Activated CD4-positive, alpha-beta T cell treated with anti-CD3 and anti-CD28 coated beads, Interleukin-2, amount 10 ng/mL, durations not matched to agents 24 days and 14 days (primary cell): Measurements from ENCODE around the gene SLTM. TPM values are rescaled to one million over a fixed set of nuclear protein-coding genes. Genes with fewer than 3 reads are reported as not detected.
A peak's percentile ranks its signal among the peaks of the same experiment; 100 is the strongest.
"Not testable (repeated sequence)": the region's sequence is repeated elsewhere in the genome, so short reads cannot be mapped to it uniquely, and the experiment has no call there.

Experiments
- DNase-seq: peaks from one replicate; pipeline ENCODE4 v3.0.0; 2022
- H3K27ac Mint-ChIP-seq: one replicate; pipeline ENCODE4 v1.8.0; 2022; ENCODE audit warnings: mild to moderate bottlenecking, mixed read lengths
- H3K27me3 Mint-ChIP-seq: one replicate; pipeline ENCODE4 v1.8.0; 2022; ENCODE audit warnings: mixed read lengths
- H3K36me3 Mint-ChIP-seq: one replicate; pipeline ENCODE4 v1.8.0; 2022; ENCODE audit warnings: low read depth, mild to moderate bottlenecking, mixed read lengths
- H3K4me1 Mint-ChIP-seq: one replicate; pipeline ENCODE4 v1.8.0; 2021; ENCODE audit warnings: mixed read lengths
- H3K4me3 Mint-ChIP-seq: one replicate; pipeline ENCODE4 v1.8.0; 2022; ENCODE audit warnings: mild to moderate bottlenecking, moderate library complexity, mixed read lengths
- H3K9me3 Mint-ChIP-seq: one replicate; pipeline ENCODE4 v1.8.0; 2021; ENCODE audit warnings: mixed read lengths
- intact Hi-C: fragments of 100-400 bp; cut with micrococcal nuclease; formaldehyde crosslinking; loops from one replicate; pipeline ENCODE4 v1.15.1; 2023
- total RNA-seq: library from RNA; stranded (reverse); gene quantifications from 2 replicates; pipeline ENCODE4 v1.2.3, GENCODE V29; 2022

Gene SLTM
- total RNA-seq, 1 donor from 2014 or later, result 127 TPM

GRCh38 chr15:58951388-58952007 lies 18.0 kb upstream of the SLTM start:
- Mint-ChIP-seq H3K27me3 (peaks cover 8% of the 10 kb centered on the region), H3K36me3 (no peaks in the 10 kb centered on the region), H3K9me3 (no peaks in the 10 kb centered on the region), H3K4me1 (peaks cover 8% of the 10 kb centered on the region), H3K4me3 (no peak overlapping the region), H3K27ac (no peak overlapping the region)
- intact Hi-C loops, result loop anchor here (10.0 kb wide), 1 partner anchor 573 kb away; no protein-coding TSS in a partner anchor
- no peak for DNase-seq

- DNase-seq, result no peak
- H3K4me3 Mint-ChIP-seq, result no peak overlapping the region
- H3K36me3 Mint-ChIP-seq, result no peaks in the 10 kb centered on the region
- H3K27me3 Mint-ChIP-seq, result peaks cover 8% of the 10 kb centered on the region
- no peaks in the 10 kb centered on the region for H3K4me1 Mint-ChIP-seq
- intact Hi-C loops, result no loop called here
- H3K9me3 Mint-ChIP-seq, result no peaks in the 10 kb centered on the region
- H3K27ac Mint-ChIP-seq, result no peak overlapping the region
These were observed 13.7 kb upstream of the SLTM start for GRCh38 chr15:58947179-58947578.

- H3K9me3 Mint-ChIP-seq, DNase-seq, H3K27me3 Mint-ChIP-seq: not testable (repeated sequence)
- intact Hi-C loops, result loop anchor here (1.0 kb wide), 1 partner anchor 52 kb away; the partner anchor contains the start of gene RNF111
- Mint-ChIP-seq H3K4me3 (peak overlapping the region; percentile 98), H3K27ac (peak overlapping the region; percentile 100), H3K4me1 (peaks cover 21% of the 10 kb centered on the region), H3K36me3 (peaks cover 15% of the 10 kb centered on the region)
These were observed 1.5 kb upstream of the SLTM start for GRCh38 chr15:58934974-58935373.

GRCh38 chr15:58934521-58934920 lies 1.0 kb upstream of the SLTM start:
- Mint-ChIP-seq H3K4me1 (peaks cover 21% of the 10 kb centered on the region), H3K4me3 (peak overlapping the region; percentile 98), H3K9me3 (no peaks in the 10 kb centered on the region), H3K36me3 (peaks cover 15% of the 10 kb centered on the region), H3K27ac (peak overlapping the region; percentile 100), H3K27me3 (peaks cover 4% of the 10 kb centered on the region)
- intact Hi-C loops, result loop anchor here (1.0 kb wide), 1 partner anchor 53 kb away; the partner anchor contains the start of gene RNF111
- DNase-seq, result no peak

- H3K27ac Mint-ChIP-seq, result peak overlapping the region; percentile 100
- peaks cover 15% of the 10 kb centered on the region for H3K36me3 Mint-ChIP-seq
- intact Hi-C loops, result loop anchor here (1.0 kb wide), 1 partner anchor 53 kb away; the partner anchor contains the start of gene RNF111
- DNase-seq, result no peak
- H3K4me1 Mint-ChIP-seq, result peaks cover 21% of the 10 kb centered on the region
- peaks cover 3% of the 10 kb centered on the region for H3K27me3 Mint-ChIP-seq
- no peaks in the 10 kb centered on the region for H3K9me3 Mint-ChIP-seq
- peak overlapping the region; percentile 98 for H3K4me3 Mint-ChIP-seq
These were observed 602 bp upstream of the SLTM start for GRCh38 chr15:58934114-58934447.

GRCh38 chr15:58932710-58933280 lies 684 bp downstream of the SLTM start:
- Mint-ChIP-seq H3K4me1 (peaks cover 22% of the 10 kb centered on the region), H3K27ac (peak overlapping the region; percentile 96), H3K9me3 (no peaks in the 10 kb centered on the region), H3K36me3 (peaks cover 17% of the 10 kb centered on the region), H3K4me3 (peak overlapping the region; percentile 98), H3K27me3 (peaks cover 1% of the 10 kb centered on the region)
- intact Hi-C loops, result loop anchor here (1.0 to 2.0 kb wide), 6 partner anchors 46 to 600 kb away; partner anchors contain the start of genes CCNB2 and MINDY2
- no peak for DNase-seq

GRCh38 chr15:58931987-58932588 lies 1.4 kb downstream of the SLTM start:
- intact Hi-C loops, result loop anchor here (1.0 to 2.0 kb wide), 6 partner anchors 47 to 599 kb away; partner anchors contain the start of genes CCNB2 and MINDY2
- H3K27me3 Mint-ChIP-seq, result peaks cover 1% of the 10 kb centered on the region
- H3K36me3 Mint-ChIP-seq, result peaks cover 19% of the 10 kb centered on the region
- H3K27ac Mint-ChIP-seq, result peak overlapping the region; percentile 96
- DNase-seq, result peak; percentile 73
- H3K9me3 Mint-ChIP-seq, result no peaks in the 10 kb centered on the region
- peaks cover 20% of the 10 kb centered on the region for H3K4me1 Mint-ChIP-seq
- H3K4me3 Mint-ChIP-seq, result peak overlapping the region; percentile 92

GRCh38 chr15:58929891-58930416 lies 3.5 kb downstream of the SLTM start:
- H3K4me1 Mint-ChIP-seq, result peaks cover 28% of the 10 kb centered on the region
- intact Hi-C loops, result no loop called here
- H3K27me3 Mint-ChIP-seq, result peaks cover 1% of the 10 kb centered on the region
- no peak overlapping the region for H3K27ac Mint-ChIP-seq
- DNase-seq, result no peak
- no peak overlapping the region for H3K4me3 Mint-ChIP-seq
- H3K9me3 Mint-ChIP-seq, result no peaks in the 10 kb centered on the region
- H3K36me3 Mint-ChIP-seq, result peaks cover 27% of the 10 kb centered on the region

- peaks cover 26% of the 10 kb centered on the region for H3K36me3 Mint-ChIP-seq
- no peak for DNase-seq
These were observed 6.7 kb downstream of the SLTM start for GRCh38 chr15:58926823-58927222.

GRCh38 chr15:58924327-58924726 lies 9.2 kb downstream of the SLTM start:
- H3K36me3 Mint-ChIP-seq, result peaks cover 24% of the 10 kb centered on the region
- peaks cover 24% of the 10 kb centered on the region for H3K4me1 Mint-ChIP-seq
- no peak for DNase-seq
- no peaks in the 10 kb centered on the region for H3K9me3 Mint-ChIP-seq
- no peak overlapping the region for H3K27ac Mint-ChIP-seq
- H3K27me3 Mint-ChIP-seq, result no peaks in the 10 kb centered on the region
- no peak overlapping the region for H3K4me3 Mint-ChIP-seq
- intact Hi-C loops, result no loop called here

More at GRCh38 chr15:58926823-58927222, 6.7 kb downstream of the SLTM start:
- no peak overlapping the region for H3K4me3 Mint-ChIP-seq
- H3K27ac Mint-ChIP-seq, result no peak overlapping the region
- H3K27me3 Mint-ChIP-seq, result no peaks in the 10 kb centered on the region
- no peaks in the 10 kb centered on the region for H3K9me3 Mint-ChIP-seq
- H3K4me1 Mint-ChIP-seq, result peaks cover 26% of the 10 kb centered on the region
- intact Hi-C loops, result no loop called here

GRCh38 chr15:58923696-58924300 lies 9.7 kb downstream of the SLTM start:
- intact Hi-C loops, result no loop called here
- Mint-ChIP-seq H3K36me3 (peaks cover 24% of the 10 kb centered on the region), H3K27me3 (no peaks in the 10 kb centered on the region), H3K27ac (no peak overlapping the region), H3K9me3 (no peaks in the 10 kb centered on the region), H3K4me1 (peaks cover 24% of the 10 kb centered on the region), H3K4me3 (no peak overlapping the region)
- no peak for DNase-seq

- H3K27me3 Mint-ChIP-seq, result no peaks in the 10 kb centered on the region
- intact Hi-C loops, result no loop called here
- H3K36me3 Mint-ChIP-seq, result peaks cover 23% of the 10 kb centered on the region
- no peak for DNase-seq
- no peak overlapping the region for H3K27ac Mint-ChIP-seq
- peak overlapping the region; percentile 15 for H3K4me3 Mint-ChIP-seq
- H3K9me3 Mint-ChIP-seq, result no peaks in the 10 kb centered on the region
- H3K4me1 Mint-ChIP-seq, result peaks cover 24% of the 10 kb centered on the region
These were observed 10.2 kb downstream of the SLTM start for GRCh38 chr15:58923284-58923683.

- Mint-ChIP-seq H3K27me3 (no peaks in the 10 kb centered on the region), H3K4me1 (peaks cover 23% of the 10 kb centered on the region), H3K9me3 (no peaks in the 10 kb centered on the region), H3K27ac (no peak overlapping the region), H3K4me3 (no peak overlapping the region), H3K36me3 (peaks cover 20% of the 10 kb centered on the region)
- intact Hi-C loops, result no loop called here
- DNase-seq, result no peak
These were observed 12.2 kb downstream of the SLTM start for GRCh38 chr15:58921267-58921790.
